Hepatocyte (in vitro differentiated cells): ENCODE results near the gene TNP2. TPM values are rescaled to one million over a fixed set of nuclear protein-coding genes. Genes with fewer than 3 reads are reported as not detected.
"Not testable (repeated sequence)": the region's sequence is repeated elsewhere in the genome, so short reads cannot be mapped to it uniquely, and the experiment has no call there.

Source experiments
- DNase-seq: peaks from one replicate; pipeline ENCODE4 v3.0.0-alpha.2; 2016; ENCODE audit warnings: low spot score
- H2AFZ ChIP-seq: fragments of 200-600 bp; sonication (generic); 2 replicates; pipeline ENCODE4 v1.6.0; 2016; ENCODE audit warnings: antibody characterized with exemption, mild to moderate bottlenecking
- H3K27ac ChIP-seq: fragments of 200-600 bp; sonication (generic); 2 replicates; pipeline ENCODE4 v1.5.1; 2016; ENCODE audit warnings: mild to moderate bottlenecking
- H3K27me3 ChIP-seq: fragments of 200-600 bp; sonication (generic); 2 replicates; pipeline ENCODE4 v1.6.1; 2016
- H3K36me3 ChIP-seq: fragments of 200-600 bp; sonication (generic); replicated peaks from 2 replicates; pipeline ENCODE4 v1.5.1; 2016; ENCODE audit warnings: low read depth; ENCODE audit not compliant: insufficient read depth
- H3K4me1 ChIP-seq: fragments of 200-600 bp; sonication (generic); 2 replicates; pipeline ENCODE4 v1.5.1; 2016; ENCODE audit warnings: mild to moderate bottlenecking, moderate library complexity; ENCODE audit not compliant: insufficient read depth
- H3K4me2 ChIP-seq: fragments of 200-600 bp; sonication (generic); 2 replicates; pipeline ENCODE4 v1.6.0; 2016
- H3K4me3 ChIP-seq: fragments of 200-600 bp; sonication (generic); 2 replicates; pipeline ENCODE4 v1.5.1; 2016; ENCODE audit warnings: mild to moderate bottlenecking
- H3K79me2 ChIP-seq: fragments of 200-600 bp; sonication (generic); 2 replicates; pipeline ENCODE4 v1.6.0; 2017; ENCODE audit warnings: mild to moderate bottlenecking
- H3K9me2 ChIP-seq: fragments of 200-600 bp; sonication (generic); replicated peaks from 2 replicates; pipeline ENCODE4 v1.6.0; 2017; ENCODE audit warnings: mild to moderate bottlenecking; ENCODE audit not compliant: insufficient read depth
- H3K9me3 ChIP-seq: fragments of 200-600 bp; sonication (generic); 2 replicates; pipeline ENCODE4 v1.5.1; 2016; ENCODE audit warnings: low read depth, mild to moderate bottlenecking
- H4K20me1 ChIP-seq: fragments of 200-600 bp; sonication (generic); 2 replicates; pipeline ENCODE4 v1.6.0; 2016; ENCODE audit warnings: mild to moderate bottlenecking; ENCODE audit not compliant: insufficient read depth, poor library complexity, severe bottlenecking
- EZH2 ChIP-seq: fragments of 200-600 bp; sonication (generic); IDR thresholded peaks from 2 replicates; pipeline ENCODE4 v1.6.1; 2016; ENCODE audit warnings: antibody characterized with exemption, mild to moderate bottlenecking, borderline replicate concordance
- EZH2phosphoT487 ChIP-seq: fragments of 200-600 bp; sonication (generic); IDR thresholded peaks from one replicate; pipeline ENCODE4 v1.6.1; 2018; ENCODE audit warnings: antibody characterized with exemption, mild to moderate bottlenecking, low read depth, moderate library complexity; ENCODE audit not compliant: unreplicated experiment, severe bottlenecking
- WGBS: methylation state at CpG from one replicate; pipeline ENCODE4 v1.1.6; 2016; ENCODE audit warnings: low lambda C conversion rate; ENCODE audit errors: missing lambda C conversion rate; 5-methylcytosine and 5-hydroxymethylcytosine counted together
- polyA plus RNA-seq: library from polyadenylated mRNA; unstranded; fragments of >200 nt; fragmentation: Nextera tagmentation; extraction: Ambion mirVana; gene quantifications from 2 replicates; pipeline ENCODE4 v1.2.1, GENCODE V29; 2016
- total RNA-seq: library from RNA; depleted of rRNA; stranded (reverse); fragments of >200 nt; gene quantifications from 2 replicates; pipeline ENCODE4 v1.2.3, GENCODE V29; 2014
- TF ChIP-seq, protein P1 (sequence below): fragments of 200-600 bp; sonication (generic); IDR thresholded peaks from 2 replicates; pipeline ENCODE4 v1.5.1; 2016; ENCODE audit warnings: antibody characterized with exemption, mild to moderate bottlenecking; ENCODE audit not compliant: poor library complexity

The TNP2 gene
- total and polyA plus RNA-seq, 2 experiments from 2014 or later: not detected

DNA sequence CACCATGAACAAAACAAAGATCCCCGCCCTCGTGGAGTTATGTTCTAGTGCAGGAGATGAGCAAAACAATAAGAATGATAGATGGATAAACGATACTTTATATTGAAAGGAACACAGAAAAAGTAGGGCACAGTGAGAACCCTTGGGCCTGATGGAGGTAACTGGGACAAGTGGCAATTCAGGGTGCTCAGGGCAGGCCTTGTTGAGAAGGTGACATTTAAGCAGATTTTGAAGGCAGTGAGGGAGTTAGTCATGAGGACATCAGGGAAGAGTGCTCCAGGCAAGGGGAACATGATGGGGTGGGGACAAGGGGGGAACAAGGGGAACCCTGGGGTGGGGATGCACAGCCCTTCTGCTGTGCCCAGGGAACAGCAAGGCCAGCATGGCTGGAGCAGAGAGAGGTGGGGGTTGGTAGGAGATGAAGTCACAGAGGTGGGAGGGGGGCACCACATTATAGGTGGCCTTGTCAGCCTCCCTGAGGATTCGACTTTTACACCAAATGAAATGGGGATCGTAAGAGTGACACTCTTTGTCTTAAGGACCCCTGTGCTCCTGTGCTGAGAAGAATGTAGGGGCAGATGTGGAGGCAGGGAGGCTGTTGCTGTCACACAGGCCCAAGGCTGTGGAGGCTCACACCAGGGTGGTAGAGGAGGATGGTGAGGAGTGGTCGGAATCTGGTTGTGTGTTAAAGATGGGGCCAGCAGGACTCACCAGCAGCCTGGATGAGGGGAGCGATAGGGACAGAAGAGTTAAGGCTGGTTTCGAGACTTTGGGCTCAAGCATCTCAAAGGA is 21.2 kb upstream of the TNP2 start:
- no peaks in the 10 kb centered on the region for H4K20me1 ChIP-seq
- no peaks in the 10 kb centered on the region for H3K79me2 ChIP-seq
- H2AFZ ChIP-seq: no peak overlapping the region
- no peak overlapping the region for H3K4me2 ChIP-seq
- H3K9me3 ChIP-seq: no peaks in the 10 kb centered on the region
- no peaks in the 10 kb centered on the region for H3K9me2 ChIP-seq
- TF ChIP-seq, protein P1, sequence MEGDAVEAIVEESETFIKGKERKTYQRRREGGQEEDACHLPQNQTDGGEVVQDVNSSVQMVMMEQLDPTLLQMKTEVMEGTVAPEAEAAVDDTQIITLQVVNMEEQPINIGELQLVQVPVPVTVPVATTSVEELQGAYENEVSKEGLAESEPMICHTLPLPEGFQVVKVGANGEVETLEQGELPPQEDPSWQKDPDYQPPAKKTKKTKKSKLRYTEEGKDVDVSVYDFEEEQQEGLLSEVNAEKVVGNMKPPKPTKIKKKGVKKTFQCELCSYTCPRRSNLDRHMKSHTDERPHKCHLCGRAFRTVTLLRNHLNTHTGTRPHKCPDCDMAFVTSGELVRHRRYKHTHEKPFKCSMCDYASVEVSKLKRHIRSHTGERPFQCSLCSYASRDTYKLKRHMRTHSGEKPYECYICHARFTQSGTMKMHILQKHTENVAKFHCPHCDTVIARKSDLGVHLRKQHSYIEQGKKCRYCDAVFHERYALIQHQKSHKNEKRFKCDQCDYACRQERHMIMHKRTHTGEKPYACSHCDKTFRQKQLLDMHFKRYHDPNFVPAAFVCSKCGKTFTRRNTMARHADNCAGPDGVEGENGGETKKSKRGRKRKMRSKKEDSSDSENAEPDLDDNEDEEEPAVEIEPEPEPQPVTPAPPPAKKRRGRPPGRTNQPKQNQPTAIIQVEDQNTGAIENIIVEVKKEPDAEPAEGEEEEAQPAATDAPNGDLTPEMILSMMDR: no peak
- no peak for TF ChIP-seq EZH2phosphoT487
- no peak for TF ChIP-seq EZH2
- no peaks in the 10 kb centered on the region for H3K36me3 ChIP-seq
- H3K4me3 ChIP-seq: no peak overlapping the region
- no peaks in the 10 kb centered on the region for H3K27me3 ChIP-seq
- H3K27ac ChIP-seq: no peak overlapping the region
- 95% methylated on average over 8 of the region's 8 CpGs for WGBS
- H3K4me1 ChIP-seq: peaks cover 2% of the 10 kb centered on the region
- DNase-seq: no peak

DNA sequence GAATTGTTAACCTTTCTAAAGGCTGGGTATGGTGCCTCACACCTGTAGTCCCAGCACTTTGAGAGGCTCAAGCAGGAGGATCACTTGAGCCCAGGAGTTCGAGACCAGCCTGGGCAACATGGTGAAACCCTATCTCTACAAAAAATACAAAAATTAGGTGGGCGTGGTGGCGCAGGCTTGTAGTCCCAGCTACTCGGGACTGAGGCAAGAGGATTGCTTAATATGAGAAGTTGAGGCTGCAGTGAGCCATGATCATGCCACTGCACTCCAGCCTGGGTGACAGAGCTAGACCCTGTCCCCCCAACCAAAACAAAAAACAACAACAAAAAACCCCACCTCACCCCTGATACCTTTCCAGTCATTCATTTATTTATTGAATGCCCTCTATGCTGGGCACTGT is 20.6 kb upstream of the TNP2 start:
- not testable (repeated sequence) for H3K4me3 ChIP-seq, H3K9me2 ChIP-seq, H3K79me2 ChIP-seq, DNase-seq, H2AFZ ChIP-seq, H4K20me1 ChIP-seq, H3K36me3 ChIP-seq, H3K9me3 ChIP-seq, H3K4me1 ChIP-seq, H3K4me2 ChIP-seq, H3K27ac ChIP-seq, H3K27me3 ChIP-seq
- 98% methylated on average over 4 of the region's 4 CpGs for WGBS

DNA sequence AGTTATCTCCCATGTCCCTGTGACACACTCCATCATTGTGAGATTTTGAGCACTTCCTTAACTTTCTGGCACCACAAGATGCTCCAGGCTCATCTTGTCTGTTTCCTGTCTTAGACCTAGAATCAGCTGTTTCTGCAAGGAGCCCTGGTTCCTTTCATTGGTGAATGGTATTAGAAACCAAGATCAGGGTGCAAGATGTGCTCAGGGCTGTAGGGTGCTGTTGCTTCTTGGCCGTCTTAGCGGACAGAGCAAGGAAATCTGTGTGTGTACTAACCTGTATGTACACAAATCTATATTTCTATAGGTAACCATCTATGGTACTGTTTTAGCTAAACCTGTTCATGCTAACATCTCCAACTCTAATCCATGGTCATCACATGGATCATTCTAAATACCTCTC is 20.1 kb upstream of the TNP2 start:
- no peak overlapping the region for H3K27ac ChIP-seq
- no peaks in the 10 kb centered on the region for H3K36me3 ChIP-seq
- TF ChIP-seq EZH2 (no peak), EZH2phosphoT487 (no peak)
- TF ChIP-seq, protein P1: no peak
- no peaks in the 10 kb centered on the region for H3K9me2 ChIP-seq
- no peak overlapping the region for H2AFZ ChIP-seq
- DNase-seq: no peak
- H4K20me1 ChIP-seq: no peaks in the 10 kb centered on the region
- no peak overlapping the region for H3K4me3 ChIP-seq
- 98% methylated on average over 2 of the region's 2 CpGs for WGBS
- H3K79me2 ChIP-seq: no peaks in the 10 kb centered on the region
- no peaks in the 10 kb centered on the region for H3K4me1 ChIP-seq
- no peaks in the 10 kb centered on the region for H3K9me3 ChIP-seq
- H3K4me2 ChIP-seq: no peak overlapping the region
- no peaks in the 10 kb centered on the region for H3K27me3 ChIP-seq

DNA sequence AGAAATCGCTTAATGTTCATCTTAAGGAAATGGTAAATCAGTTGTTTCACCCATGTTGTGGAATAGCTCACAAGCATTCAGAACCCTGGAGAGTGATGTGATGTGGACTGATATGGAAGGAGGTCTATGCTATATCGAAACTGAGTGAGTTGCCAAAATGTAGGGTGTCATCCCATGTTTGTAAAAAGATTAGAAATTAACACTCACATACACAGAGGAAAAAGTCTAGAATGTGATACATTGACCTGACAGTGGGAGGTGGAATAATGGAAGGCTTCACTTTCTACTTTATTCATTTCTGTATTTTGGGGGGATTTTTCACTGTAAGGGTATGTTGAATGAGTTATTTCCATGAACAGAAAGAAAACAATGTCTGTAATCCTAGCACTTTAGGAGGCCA is 16.7 kb upstream of the TNP2 start:
- H4K20me1 ChIP-seq: no peaks in the 10 kb centered on the region
- no peaks in the 10 kb centered on the region for H3K9me3 ChIP-seq
- no peak overlapping the region for H2AFZ ChIP-seq
- no peak overlapping the region for H3K4me3 ChIP-seq
- TF ChIP-seq EZH2: no peak
- TF ChIP-seq, protein P1: no peak
- H3K27ac ChIP-seq: no peak overlapping the region
- H3K79me2 ChIP-seq: no peaks in the 10 kb centered on the region
- no peak overlapping the region for H3K4me2 ChIP-seq
- no peaks in the 10 kb centered on the region for H3K36me3 ChIP-seq
- no peak for DNase-seq
- no peaks in the 10 kb centered on the region for H3K4me1 ChIP-seq
- no peaks in the 10 kb centered on the region for H3K9me2 ChIP-seq
- WGBS: 91% methylated on average over 2 of the region's 2 CpGs
- H3K27me3 ChIP-seq: no peaks in the 10 kb centered on the region
